Keratinocyte (primary cell): ENCODE results near the gene DIP2C. TPM values are rescaled to one million over a fixed set of nuclear protein-coding genes. Genes with fewer than 3 reads are reported as not detected.

Experiments
- DNase-seq: peaks from one replicate; pipeline ENCODE4 v3.0.0-alpha.2; 2011; ENCODE audit warnings: low read depth, missing footprints, low spot score
- FAIRE-seq: peaks from 2 replicates; lab custom pipeline; 2011; peaks lifted over from hg19 to GRCh38; lab: Jason Lieb, UNC
- H2AFZ ChIP-seq: 2 replicates; pipeline ENCODE4 v1.6.0; 2012; ENCODE audit warnings: low read length, control low read depth, inconsistent platforms; ENCODE audit not compliant: control insufficient read depth
- H3K27ac ChIP-seq: 2 replicates; pipeline ENCODE4 v1.5.1; 2011; ENCODE audit warnings: low read length; ENCODE audit not compliant: control insufficient read depth, insufficient read depth
- H3K27me3 ChIP-seq: 3 replicates; pipeline ENCODE4 v1.6.0; 2011; ENCODE audit warnings: low read length; ENCODE audit not compliant: control insufficient read depth, insufficient read depth; ENCODE audit errors: extremely low read depth
- H3K36me3 ChIP-seq, 2 experiments: 2 replicates in 1 of 2; 3 replicates in 1 of 2; pipeline ENCODE4 v1.5.1; 2011; ENCODE audit warnings: low read length in 2 of 2, mild to moderate bottlenecking in 1 of 2; ENCODE audit not compliant: control insufficient read depth in 2 of 2, insufficient read depth in 2 of 2; ENCODE audit errors: extremely low read depth in 1 of 2
- H3K4me1 ChIP-seq: 3 replicates; pipeline ENCODE4 v1.5.1; 2011; ENCODE audit warnings: low read length; ENCODE audit not compliant: control insufficient read depth, insufficient read depth; ENCODE audit errors: extremely low read depth
- H3K4me2 ChIP-seq: 3 replicates; pipeline ENCODE4 v1.6.0; 2011; ENCODE audit warnings: low read depth, low read length; ENCODE audit not compliant: control insufficient read depth, insufficient read depth; ENCODE audit errors: extremely low read depth
- H3K4me3 ChIP-seq, 3 experiments: fragments of 200-600 bp in 1 of 3; sonication (generic) in 1 of 3; 2 replicates in 2 of 3; 3 replicates in 1 of 3; pipeline ENCODE4 v1.5.1; 2011 to 2016; ENCODE audit warnings: low read length in 3 of 3, mild to moderate bottlenecking in 3 of 3, control low read depth in 2 of 3, inconsistent platforms in 1 of 3, low read depth in 1 of 3, mixed read lengths in 1 of 3, mixed run types in 1 of 3, moderate library complexity in 1 of 3; ENCODE audit not compliant: control insufficient read depth in 2 of 3, insufficient read depth in 2 of 3; ENCODE audit errors: extremely low read depth in 1 of 3
- H3K79me2 ChIP-seq: 2 replicates; pipeline ENCODE4 v1.6.0; 2012; ENCODE audit warnings: low read length; ENCODE audit not compliant: control insufficient read depth, insufficient read depth
- H3K9ac ChIP-seq: 3 replicates; pipeline ENCODE4 v1.6.0; 2011; ENCODE audit warnings: low read length; ENCODE audit not compliant: control insufficient read depth, insufficient read depth; ENCODE audit errors: extremely low read depth
- H3K9me1 ChIP-seq: 3 replicates; pipeline ENCODE4 v1.6.0; 2011; ENCODE audit warnings: low read length; ENCODE audit not compliant: control insufficient read depth, insufficient read depth; ENCODE audit errors: extremely low read depth
- H3K9me3 ChIP-seq: 2 replicates; pipeline ENCODE4 v1.5.1; 2012; ENCODE audit warnings: low read depth, low read length; ENCODE audit not compliant: control insufficient read depth
- H4K20me1 ChIP-seq: 3 replicates; pipeline ENCODE4 v1.6.0; 2011; ENCODE audit warnings: low read length; ENCODE audit not compliant: control insufficient read depth, insufficient read depth; ENCODE audit errors: extremely low read depth
- CTCF ChIP-seq, 3 experiments: IDR thresholded peaks in 1 of 3; conservative IDR thresholded peaks in 1 of 3; optimal IDR thresholded peaks in 1 of 3; 2 replicates in 2 of 3; 3 replicates in 1 of 3; pipeline versions ENCODE3 to v1.5.1; 2011; ENCODE audit warnings: low read length in 3 of 3, mild to moderate bottlenecking in 3 of 3, moderate library complexity in 2 of 3, control low read depth in 1 of 3, inconsistent platforms in 1 of 3; ENCODE audit not compliant: insufficient read depth in 2 of 3; ENCODE audit errors: extremely low read depth in 1 of 3
- EZH2 ChIP-seq: IDR thresholded peaks from one replicate; pipeline ENCODE4 v1.6.1; 2012; ENCODE audit warnings: inconsistent platforms, mild to moderate bottlenecking, low read length, moderate library complexity
- dilution Hi-C: fragments of 300-500 bp; cut with MboI; formaldehyde crosslinking; loops from one replicate; pipeline ENCODE4 v1.7.0; 2020; ENCODE audit warnings: low sequenced_read_pairs; ENCODE audit not compliant: extremely low pct_ligation_motif_present
- polyA plus RNA-seq, 5 experiments: library from polyadenylated mRNA; depleted of rRNA in 3 of 5; stranded (reverse) in 3 of 5; stranded (forward) in 1 of 5; unstranded in 1 of 5; fragments of >200 nt; gene quantifications; 1 replicate in 1 of 5; 2 replicates in 3 of 5; 3 replicates in 1 of 5; pipeline versions ENCODE4 v1.2.1 to v1.2.3, GENCODE V29; 2011 to 2012; ENCODE audit warnings: missing spikeins in 2 of 5, low read depth in 1 of 5, low replicate concordance in 1 of 5

The DIP2C gene
- polyA plus RNA-seq, 1 donor (not counting 4 experiments of a cell fraction or from before 2014, with no cell fraction given), result 1.3 TPM

DNA sequence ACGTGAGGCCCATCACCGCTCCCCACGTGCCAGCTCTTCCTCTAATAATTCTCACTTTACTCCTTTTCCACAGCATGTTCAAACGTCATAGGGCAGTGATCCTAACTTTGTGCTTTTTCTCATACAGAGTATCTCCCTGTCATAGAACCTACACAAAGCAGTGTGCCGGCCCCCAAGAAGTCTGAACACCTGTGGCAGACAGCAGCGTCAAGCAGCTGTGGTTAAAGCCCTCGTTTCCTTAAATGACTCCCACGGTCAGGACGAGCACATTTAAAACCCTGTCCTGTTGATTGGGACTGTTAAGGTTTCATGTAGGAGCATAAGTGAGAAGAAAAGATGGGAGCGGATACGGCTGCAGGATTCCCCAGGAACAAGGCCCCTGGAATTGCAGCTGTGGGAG, 267.2 kb downstream of the DIP2C start:
- FAIRE-seq (no peak), DNase-seq (no peak)
- TF ChIP-seq EZH2 (no peak), CTCF (optimal IDR thresholded peaks at IDR 0.05 in 1 of 3, IDR thresholded peaks at IDR 0.05 in 1 of 3, conservative IDR thresholded peaks at IDR 0.05 in 1 of 3; ENCODE audit: extremely low read depth in 1 of 3, insufficient read depth in 2 of 3, low read length in 3 of 3) (no peak)
- H3K4me3 ChIP-seq, result no peak overlapping the region
- peaks cover 0 to 2% of the 10 kb centered on the region in 2 experiments for H3K36me3 ChIP-seq
- H4K20me1 ChIP-seq, result no peaks in the 10 kb centered on the region
- H3K9me3 ChIP-seq, result peaks cover 6% of the 10 kb centered on the region
- H3K79me2 ChIP-seq, result no peaks in the 10 kb centered on the region
- H3K4me1 ChIP-seq, result no peaks in the 10 kb centered on the region
- H3K27me3 ChIP-seq, result no peaks in the 10 kb centered on the region
- no peak overlapping the region for H3K4me2 ChIP-seq
- H3K27ac ChIP-seq, result no peak overlapping the region
- H3K9me1 ChIP-seq, result no peaks in the 10 kb centered on the region
- H3K9ac ChIP-seq, result no peak overlapping the region
- dilution Hi-C loops, result no loop called here
- H2AFZ ChIP-seq, result no peak overlapping the region

- Histone ChIP-seq H3K4me1 (no peaks in the 10 kb centered on the region), H3K4me3 (no peak overlapping the region), H3K9me3 (peaks cover 6% of the 10 kb centered on the region), H3K4me2 (no peak overlapping the region), H3K27me3 (no peaks in the 10 kb centered on the region), H3K36me3 (peaks cover 0 to 2% of the 10 kb centered on the region in 2 experiments), H4K20me1 (no peaks in the 10 kb centered on the region), H3K79me2 (no peaks in the 10 kb centered on the region), H3K9me1 (no peaks in the 10 kb centered on the region), H2AFZ (no peak overlapping the region), H3K9ac (no peak overlapping the region), H3K27ac (no peak overlapping the region)
- TF ChIP-seq CTCF (optimal IDR thresholded peaks at IDR 0.05 in 1 of 3, IDR thresholded peaks at IDR 0.05 in 1 of 3, conservative IDR thresholded peaks at IDR 0.05 in 1 of 3; ENCODE audit: extremely low read depth in 1 of 3, insufficient read depth in 2 of 3, low read length in 3 of 3) (no peak), EZH2 (no peak)
- DNase-seq, result no peak
- FAIRE-seq, result no peak
- dilution Hi-C loops, result no loop called here
Observed at GRCh38 chr10:421170-421569, 268.3 kb downstream of the DIP2C start.
